Islet of Langerhans (tissue), 1 donor: ENCODE results near the gene RGS19.

ENCODE experiments used
- FAIRE-seq: peaks from one replicate; lab custom pipeline; 2011; peaks lifted over from hg19 to GRCh38; lab: Jason Lieb, UNC

RGS19 gene

GRCh38 chr20:64047968-64048401 lies 31.3 kb downstream of the RGS19 start:
- no peak for FAIRE-seq

- FAIRE-seq: no peak
Measured at GRCh38 chr20:64047046-64047389, 32.3 kb downstream of the RGS19 start.

GRCh38 chr20:64045346-64046011 lies 33.8 kb downstream of the RGS19 start:
- no peak for FAIRE-seq

- FAIRE-seq: no peak
Measured at GRCh38 chr20:64044484-64045247, 34.7 kb downstream of the RGS19 start.

GRCh38 chr20:64043768-64044167 lies 35.5 kb downstream of the RGS19 start:
- FAIRE-seq: no peak

- FAIRE-seq: no peak
Measured at GRCh38 chr20:64042054-64042781, 37.1 kb downstream of the RGS19 start.

- FAIRE-seq: no peak
Measured at GRCh38 chr20:64041781-64042053, 37.6 kb downstream of the RGS19 start.

GRCh38 chr20:64041040-64041780 lies 38.1 kb downstream of the RGS19 start:
- FAIRE-seq: no peak

- no peak for FAIRE-seq
Measured at GRCh38 chr20:64040231-64041039, 38.9 kb downstream of the RGS19 start.

GRCh38 chr20:64039293-64040160 lies 39.8 kb downstream of the RGS19 start:
- no peak for FAIRE-seq

- FAIRE-seq: no peak
Measured at GRCh38 chr20:64038565-64039292, 40.6 kb downstream of the RGS19 start.

- FAIRE-seq: no peak
Measured at GRCh38 chr20:64038224-64038564, 41.1 kb downstream of the RGS19 start.

- FAIRE-seq: no peak
Measured at GRCh38 chr20:64037498-64038213, 41.7 kb downstream of the RGS19 start.

GRCh38 chr20:64037199-64037497 lies 42.2 kb downstream of the RGS19 start:
- FAIRE-seq: no peak

- FAIRE-seq: no peak
Measured at GRCh38 chr20:64036346-64037198, 42.7 kb downstream of the RGS19 start.

- FAIRE-seq: no peak
Measured at GRCh38 chr20:64035933-64036345, 43.4 kb downstream of the RGS19 start, which contains the start of gene C20orf204. TSS of gene C20orf204 (plus strand) at chr20:64036182. CDS start at chr20:64036324, 142 bp downstream.

GRCh38 chr20:64035066-64035932 lies 44.0 kb downstream of the RGS19 start:
- FAIRE-seq: no peak

- no peak for FAIRE-seq
Measured at GRCh38 chr20:64033981-64034493, 45.3 kb downstream of the RGS19 start.
